PC-3 (cell line): ENCODE results near the gene SOX6. TPM values are rescaled to one million over a fixed set of nuclear protein-coding genes. Genes with fewer than 3 reads are reported as not detected.

Experiments
- ATAC-seq: fragments of 200-7000 bp; cut with Tn5 transposase; 2 replicates; pipeline ENCODE4 v1.9.1; 2020; ENCODE audit warnings: mild to moderate bottlenecking, moderate library complexity
- BruUV-seq: library from RNA; stranded (reverse); fragments of 400-500 nt; replicated peaks from 2 replicates; lab custom pipeline; 2021; lab: Mats Ljungman, UMichigan
- CTCF ChIA-PET: fragments of 300-600 bp; sonication (Branson Sonifier 250); formaldehyde crosslinking; loops from one replicate; lab custom pipeline; 2022; ENCODE audit warnings: antibody characterized with exemption; lab: Charles Lee
- POLR2A ChIA-PET: fragments of 300-600 bp; sonication (Branson Sonifier 250); formaldehyde crosslinking; loops from one replicate; lab custom pipeline; 2022; ENCODE audit warnings: antibody characterized with exemption; ENCODE audit not compliant: unreplicated experiment; lab: Charles Lee
- DNase-seq: peaks from one replicate; pipeline ENCODE4 v3.0.0-alpha.2; 2015
- H2AFZ ChIP-seq: fragments of 300-600 bp; sonication (generic); 2 replicates; pipeline ENCODE4 v1.6.0; 2016; ENCODE audit warnings: antibody characterized with exemption, low read length
- H3F3A ChIP-seq: fragments of 300-600 bp; sonication (generic); one replicate; pipeline ENCODE4 v1.6.0; 2017; ENCODE audit warnings: antibody characterized with exemption, low read length, control low read depth, mild to moderate bottlenecking; ENCODE audit not compliant: unreplicated experiment
- H3K27ac ChIP-seq: fragments of 300-600 bp; sonication (generic); 2 replicates; pipeline ENCODE4 v1.5.1; 2016; ENCODE audit warnings: mild to moderate bottlenecking, low read length
- H3K27me3 ChIP-seq: fragments of 300-600 bp; sonication (generic); 2 replicates; pipeline ENCODE4 v1.6.1; 2016; ENCODE audit warnings: low read length, mixed read lengths
- H3K36me3 ChIP-seq: fragments of 300-600 bp; sonication (generic); 2 replicates; pipeline ENCODE4 v1.6.1; 2016; ENCODE audit warnings: low read depth, mixed run types, low read length, mixed read lengths
- H3K4me1 ChIP-seq: fragments of 300-600 bp; sonication (generic); 2 replicates; pipeline ENCODE4 v1.5.1; 2016; ENCODE audit warnings: low read length; ENCODE audit not compliant: insufficient read depth
- H3K4me2 ChIP-seq: fragments of 300-600 bp; sonication (generic); 2 replicates; pipeline ENCODE4 v1.6.0; 2016; ENCODE audit warnings: low read length
- H3K4me3 ChIP-seq: fragments of 300-600 bp; sonication (generic); 2 replicates; pipeline ENCODE4 v1.5.1; 2016; ENCODE audit warnings: mild to moderate bottlenecking, low read length, mixed read lengths
- H3K79me2 ChIP-seq: fragments of 300-600 bp; sonication (generic); 2 replicates; pipeline ENCODE4 v1.6.1; 2017; ENCODE audit warnings: low read length, mixed read lengths
- H3K9ac ChIP-seq: fragments of 300-600 bp; sonication (generic); 2 replicates; pipeline ENCODE4 v1.6.0; 2016; ENCODE audit warnings: mild to moderate bottlenecking, low read length
- H3K9me2 ChIP-seq: fragments of 300-600 bp; sonication (generic); replicated peaks from 2 replicates; pipeline ENCODE4 v1.6.1; 2016; ENCODE audit warnings: mixed run types, low read length, mixed read lengths
- H3K9me3 ChIP-seq: fragments of 300-600 bp; sonication (generic); 2 replicates; pipeline ENCODE4 v1.6.1; 2016; ENCODE audit warnings: low read length, mixed read lengths
- H4K20me1 ChIP-seq: fragments of 300-600 bp; sonication (generic); 2 replicates; pipeline ENCODE4 v1.6.1; 2016; ENCODE audit warnings: low read length, mixed read lengths
- EZH2 ChIP-seq: fragments of 300-600 bp; sonication (generic); IDR thresholded peaks from one replicate; pipeline ENCODE4 v1.6.1; 2017; ENCODE audit warnings: antibody characterized with exemption, mild to moderate bottlenecking, low read length; ENCODE audit not compliant: unreplicated experiment
- EZH2phosphoT487 ChIP-seq: fragments of 300-600 bp; sonication (generic); IDR thresholded peaks from 2 replicates; pipeline ENCODE4 v1.6.1; 2018; ENCODE audit warnings: mild to moderate bottlenecking, antibody characterized with exemption, low read length, borderline replicate concordance
- intact Hi-C: fragments of 100-400 bp; cut with micrococcal nuclease; formaldehyde crosslinking; loops from 2 replicates; pipeline ENCODE4 v1.9.0; 2023
- total RNA-seq: library from RNA; depleted of rRNA; stranded (reverse); fragments of >200 nt; gene quantifications from 2 replicates; pipeline ENCODE4 v1.2.3, GENCODE V29; 2014
- TF ChIP-seq, protein P1 (sequence below): fragments of 300-600 bp; sonication (generic); conservative IDR thresholded peaks from 2 replicates; pipeline ENCODE4 v1.5.1; 2017; ENCODE audit warnings: antibody characterized with exemption, low read depth, mild to moderate bottlenecking, low read length

Gene SOX6
- total RNA-seq, 1 experiment from 2014 or later: not detected

DNA sequence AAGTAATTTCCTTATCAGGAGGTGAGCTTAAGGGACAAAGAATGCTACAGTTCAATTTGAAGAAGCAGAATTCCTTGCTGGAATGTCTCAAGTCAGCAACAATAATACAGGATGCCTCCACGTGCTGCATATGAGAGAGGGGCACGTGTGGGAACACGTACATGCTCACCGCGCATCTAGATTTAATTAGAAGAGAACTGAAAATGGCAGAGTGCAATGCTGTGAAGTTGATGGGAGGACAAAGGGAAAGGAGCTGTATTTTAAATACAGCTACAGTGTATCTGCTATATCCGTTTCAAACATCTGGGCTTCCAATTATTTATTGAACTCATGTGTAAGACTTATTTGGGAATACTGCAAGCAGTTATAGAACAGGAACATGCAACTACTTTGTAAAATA is 328.7 kb downstream of the SOX6 start:
- no peak overlapping the region for H3K4me3 ChIP-seq
- intact Hi-C loops: no loop called here
- H3K9me2 ChIP-seq: no peaks in the 10 kb centered on the region
- no peak for ATAC-seq
- TF ChIP-seq EZH2: no peak
- TF ChIP-seq, protein P1, sequence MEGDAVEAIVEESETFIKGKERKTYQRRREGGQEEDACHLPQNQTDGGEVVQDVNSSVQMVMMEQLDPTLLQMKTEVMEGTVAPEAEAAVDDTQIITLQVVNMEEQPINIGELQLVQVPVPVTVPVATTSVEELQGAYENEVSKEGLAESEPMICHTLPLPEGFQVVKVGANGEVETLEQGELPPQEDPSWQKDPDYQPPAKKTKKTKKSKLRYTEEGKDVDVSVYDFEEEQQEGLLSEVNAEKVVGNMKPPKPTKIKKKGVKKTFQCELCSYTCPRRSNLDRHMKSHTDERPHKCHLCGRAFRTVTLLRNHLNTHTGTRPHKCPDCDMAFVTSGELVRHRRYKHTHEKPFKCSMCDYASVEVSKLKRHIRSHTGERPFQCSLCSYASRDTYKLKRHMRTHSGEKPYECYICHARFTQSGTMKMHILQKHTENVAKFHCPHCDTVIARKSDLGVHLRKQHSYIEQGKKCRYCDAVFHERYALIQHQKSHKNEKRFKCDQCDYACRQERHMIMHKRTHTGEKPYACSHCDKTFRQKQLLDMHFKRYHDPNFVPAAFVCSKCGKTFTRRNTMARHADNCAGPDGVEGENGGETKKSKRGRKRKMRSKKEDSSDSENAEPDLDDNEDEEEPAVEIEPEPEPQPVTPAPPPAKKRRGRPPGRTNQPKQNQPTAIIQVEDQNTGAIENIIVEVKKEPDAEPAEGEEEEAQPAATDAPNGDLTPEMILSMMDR: no peak
- TF ChIP-seq EZH2phosphoT487: no peak
- H2AFZ ChIP-seq: no peak overlapping the region
- H3F3A ChIP-seq: no peaks in the 10 kb centered on the region
- H3K79me2 ChIP-seq: no peaks in the 10 kb centered on the region
- H3K27ac ChIP-seq: no peak overlapping the region
- H3K4me1 ChIP-seq: no peaks in the 10 kb centered on the region
- no peaks in the 10 kb centered on the region for H3K36me3 ChIP-seq
- no TSS peak for BruUV-seq
- no peaks in the 10 kb centered on the region for H4K20me1 ChIP-seq
- H3K9ac ChIP-seq: no peak overlapping the region
- no peak overlapping the region for H3K4me2 ChIP-seq
- POLR2A ChIA-PET: no interaction called here
- CTCF ChIA-PET: no interaction called here
- H3K27me3 ChIP-seq: peaks cover 4% of the 10 kb centered on the region; the same call in 1 of the 2 replicates
- H3K9me3 ChIP-seq: no peaks in the 10 kb centered on the region
- no peak for DNase-seq

DNA sequence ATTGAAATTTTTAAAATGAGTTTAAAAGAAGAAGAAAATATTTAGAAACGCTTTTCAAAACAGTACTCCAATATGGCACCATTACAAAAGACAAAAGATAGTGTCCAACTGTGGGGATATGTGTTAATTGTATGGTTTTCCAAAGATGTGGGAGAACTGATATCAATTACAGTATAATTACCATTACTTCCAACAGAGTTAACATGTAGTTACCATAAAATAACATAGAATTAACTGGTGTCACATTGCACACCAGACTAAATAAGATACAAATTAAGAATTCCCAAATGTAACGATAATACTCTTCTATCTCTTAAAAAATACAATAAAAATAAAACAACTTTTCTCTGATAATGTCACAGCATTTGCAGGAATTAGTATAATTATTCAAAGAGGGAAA is 329.5 kb downstream of the SOX6 start:
- no peak for ATAC-seq
- Histone ChIP-seq H3K27ac (no peak overlapping the region), H3K9me2 (no peaks in the 10 kb centered on the region), H3K9ac (no peak overlapping the region), H3K4me2 (no peak overlapping the region), H3K4me3 (no peak overlapping the region), H3F3A (no peaks in the 10 kb centered on the region), H4K20me1 (no peaks in the 10 kb centered on the region), H3K27me3 (peaks cover 4% of the 10 kb centered on the region; the same call in 1 of the 2 replicates), H3K4me1 (no peaks in the 10 kb centered on the region), H2AFZ (no peak overlapping the region), H3K36me3 (no peaks in the 10 kb centered on the region), H3K79me2 (no peaks in the 10 kb centered on the region), H3K9me3 (no peaks in the 10 kb centered on the region)
- POLR2A ChIA-PET: no interaction called here
- DNase-seq: no peak
- BruUV-seq: no TSS peak
- CTCF ChIA-PET: no interaction called here
- TF ChIP-seq EZH2 (no peak), EZH2phosphoT487 (no peak)
- TF ChIP-seq, protein P1: no peak
- intact Hi-C loops: no loop called here

DNA sequence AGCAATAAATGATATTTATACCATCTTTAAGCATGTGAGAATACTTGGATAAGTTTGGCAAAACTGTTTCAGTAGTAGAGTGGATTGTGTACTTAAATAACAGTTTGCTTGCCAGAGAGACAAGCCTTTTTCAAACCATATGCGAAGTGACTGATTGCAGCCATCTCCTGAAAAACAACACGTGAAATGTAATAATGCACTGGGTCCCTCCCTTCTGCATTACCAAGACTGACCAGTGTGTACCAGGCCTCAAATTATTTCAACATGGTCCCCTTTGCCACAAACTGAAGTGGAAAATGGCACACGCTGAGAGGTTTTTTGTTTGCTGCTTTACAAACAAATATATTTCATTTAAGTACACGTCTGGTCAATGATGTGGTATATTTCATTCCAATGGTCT is 337.4 kb downstream of the SOX6 start:
- BruUV-seq: no TSS peak
- no peak for ATAC-seq
- H3K79me2 ChIP-seq: no peaks in the 10 kb centered on the region
- DNase-seq: no peak
- no peak overlapping the region for H2AFZ ChIP-seq
- no peak overlapping the region for H3K9ac ChIP-seq
- no peak overlapping the region for H3K27ac ChIP-seq
- no peaks in the 10 kb centered on the region for H3K4me1 ChIP-seq
- no peaks in the 10 kb centered on the region for H3K9me3 ChIP-seq
- no peaks in the 10 kb centered on the region for H3K9me2 ChIP-seq
- TF ChIP-seq EZH2: no peak
- TF ChIP-seq, protein P1: no peak
- TF ChIP-seq EZH2phosphoT487: no peak
- POLR2A ChIA-PET: no interaction called here
- H3F3A ChIP-seq: no peaks in the 10 kb centered on the region
- H3K4me2 ChIP-seq: no peak overlapping the region
- no peak overlapping the region for H3K4me3 ChIP-seq
- no peaks in the 10 kb centered on the region for H4K20me1 ChIP-seq
- CTCF ChIA-PET: no interaction called here
- intact Hi-C loops: no loop called here
- H3K27me3 ChIP-seq: peaks cover 15% of the 10 kb centered on the region; the same call in 1 of the 2 replicates
- H3K36me3 ChIP-seq: no peaks in the 10 kb centered on the region
